ENCODE results near the gene DHRS13. TPM values are rescaled to one million over a fixed set of nuclear protein-coding genes. Genes with fewer than 3 reads are reported as not detected.

Gene DHRS13
- total and polyA plus RNA-seq, 10 of the 15 experiments (the other 5 are each of a cell fraction or from before 2014, with no cell fraction given) = 0.18 to 55.2 (median 31.3) TPM; not detected in 1

DNA sequence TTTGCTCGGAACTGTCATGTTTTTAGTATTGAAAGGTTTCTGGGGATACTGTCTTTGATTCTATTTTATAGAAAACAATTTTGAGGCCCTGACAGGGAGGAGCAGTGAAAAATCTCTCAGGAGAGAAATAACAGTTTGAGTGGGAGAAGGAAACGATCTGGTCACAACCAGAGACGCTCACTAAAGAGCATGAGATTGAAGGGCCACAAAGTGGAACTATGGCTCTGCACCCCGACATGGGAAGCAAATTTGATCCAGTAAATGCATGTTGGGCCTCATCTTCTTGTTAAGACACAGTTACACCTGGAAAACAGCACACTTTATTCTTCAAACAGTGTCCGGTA is 47.6 kb downstream of the DHRS13 start:
- SMC1A ChIA-PET (ENCODE audit: uncharacterized antibody, unreplicated experiment) = interaction anchor here (0.6 to 1.5 kb wide), 5 partner anchors 10 to 101 kb away, joined by 3 to 5 read pairs (median 3); no protein-coding TSS in a partner anchor
- TF ChIP-seq RAD51 (IDR thresholded peaks at IDR 0.05) (no peak), ZBED1 (IDR thresholded peaks at IDR 0.05; ENCODE audit: borderline replicate concordance) (no peak), ZZZ3 (IDR thresholded peaks at IDR 0.05; ENCODE audit: control insufficient read depth, insufficient read length, low read depth) (no peak), NFXL1 (IDR thresholded peaks at IDR 0.05; ENCODE audit: borderline replicate concordance) (no peak), RAD21 (IDR thresholded peaks at IDR 0.05; ENCODE audit: insufficient read depth, low read depth, low read length) (no peak), SREBF1 (IDR thresholded peaks at IDR 0.05; ENCODE audit: low read length) (no peak), IRF4 (IDR thresholded peaks at IDR 0.05; ENCODE audit: low read depth, low read length) (no peak)
- TF ChIP-seq, protein P1, sequence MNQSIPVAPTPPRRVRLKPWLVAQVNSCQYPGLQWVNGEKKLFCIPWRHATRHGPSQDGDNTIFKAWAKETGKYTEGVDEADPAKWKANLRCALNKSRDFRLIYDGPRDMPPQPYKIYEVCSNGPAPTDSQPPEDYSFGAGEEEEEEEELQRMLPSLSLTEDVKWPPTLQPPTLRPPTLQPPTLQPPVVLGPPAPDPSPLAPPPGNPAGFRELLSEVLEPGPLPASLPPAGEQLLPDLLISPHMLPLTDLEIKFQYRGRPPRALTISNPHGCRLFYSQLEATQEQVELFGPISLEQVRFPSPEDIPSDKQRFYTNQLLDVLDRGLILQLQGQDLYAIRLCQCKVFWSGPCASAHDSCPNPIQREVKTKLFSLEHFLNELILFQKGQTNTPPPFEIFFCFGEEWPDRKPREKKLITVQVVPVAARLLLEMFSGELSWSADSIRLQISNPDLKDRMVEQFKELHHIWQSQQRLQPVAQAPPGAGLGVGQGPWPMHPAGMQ (IDR thresholded peaks at IDR 0.05; ENCODE audit: borderline replicate concordance) = no peak
- TF ChIP-seq, protein P2, sequence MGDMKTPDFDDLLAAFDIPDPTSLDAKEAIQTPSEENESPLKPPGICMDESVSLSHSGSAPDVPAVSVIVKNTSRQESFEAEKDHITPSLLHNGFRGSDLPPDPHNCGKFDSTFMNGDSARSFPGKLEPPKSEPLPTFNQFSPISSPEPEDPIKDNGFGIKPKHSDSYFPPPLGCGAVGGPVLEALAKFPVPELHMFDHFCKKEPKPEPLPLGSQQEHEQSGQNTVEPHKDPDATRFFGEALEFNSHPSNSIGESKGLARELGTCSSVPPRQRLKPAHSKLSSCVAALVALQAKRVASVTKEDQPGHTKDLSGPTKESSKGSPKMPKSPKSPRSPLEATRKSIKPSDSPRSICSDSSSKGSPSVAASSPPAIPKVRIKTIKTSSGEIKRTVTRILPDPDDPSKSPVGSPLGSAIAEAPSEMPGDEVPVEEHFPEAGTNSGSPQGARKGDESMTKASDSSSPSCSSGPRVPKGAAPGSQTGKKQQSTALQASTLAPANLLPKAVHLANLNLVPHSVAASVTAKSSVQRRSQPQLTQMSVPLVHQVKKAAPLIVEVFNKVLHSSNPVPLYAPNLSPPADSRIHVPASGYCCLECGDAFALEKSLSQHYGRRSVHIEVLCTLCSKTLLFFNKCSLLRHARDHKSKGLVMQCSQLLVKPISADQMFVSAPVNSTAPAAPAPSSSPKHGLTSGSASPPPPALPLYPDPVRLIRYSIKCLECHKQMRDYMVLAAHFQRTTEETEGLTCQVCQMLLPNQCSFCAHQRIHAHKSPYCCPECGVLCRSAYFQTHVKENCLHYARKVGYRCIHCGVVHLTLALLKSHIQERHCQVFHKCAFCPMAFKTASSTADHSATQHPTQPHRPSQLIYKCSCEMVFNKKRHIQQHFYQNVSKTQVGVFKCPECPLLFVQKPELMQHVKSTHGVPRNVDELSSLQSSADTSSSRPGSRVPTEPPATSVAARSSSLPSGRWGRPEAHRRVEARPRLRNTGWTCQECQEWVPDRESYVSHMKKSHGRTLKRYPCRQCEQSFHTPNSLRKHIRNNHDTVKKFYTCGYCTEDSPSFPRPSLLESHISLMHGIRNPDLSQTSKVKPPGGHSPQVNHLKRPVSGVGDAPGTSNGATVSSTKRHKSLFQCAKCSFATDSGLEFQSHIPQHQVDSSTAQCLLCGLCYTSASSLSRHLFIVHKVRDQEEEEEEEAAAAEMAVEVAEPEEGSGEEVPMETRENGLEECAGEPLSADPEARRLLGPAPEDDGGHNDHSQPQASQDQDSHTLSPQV (IDR thresholded peaks at IDR 0.05) = no peak
- Histone ChIP-seq H3K4me1 (ENCODE audit: control insufficient read depth, insufficient read depth, low read length) (peaks cover 14% of the 10 kb centered on the region), H2AFZ (ENCODE audit: control insufficient read depth, low read depth, low read length) (peak overlapping the region; percentile 100), H3K79me2 (ENCODE audit: control insufficient read depth, insufficient read depth, low read length) (peaks cover 14% of the 10 kb centered on the region), H3K36me3 (ENCODE audit: control insufficient read depth in 2 of 2, insufficient read depth in 2 of 2, low read length in 1 of 2) (peaks cover 8 to 13% of the 10 kb centered on the region in 2 experiments; a peak in 3 of 4 replicates), H3K9ac (ENCODE audit: control insufficient read depth, insufficient read depth, low read length) (peak overlapping the region; percentile 90), H3K9me3 (replicated peaks; ENCODE audit: control insufficient read depth, insufficient read depth, low read length) (no peaks in the 10 kb centered on the region), H4K20me1 (ENCODE audit: control insufficient read depth, insufficient read depth) (no peaks in the 10 kb centered on the region), H3K4me2 (ENCODE audit: control insufficient read depth, insufficient read depth) (peak overlapping the region; percentile 99), H3K27ac (ENCODE audit: control insufficient read depth, insufficient read depth) (peak overlapping the region; percentile 86), H3K27me3 (replicated peaks in 1 of 2; ENCODE audit: control insufficient read depth in 2 of 2, insufficient read depth in 2 of 2, low read length in 1 of 2) (no peaks in the 10 kb centered on the region), H3K4me3 (peak overlapping the region; percentile 78)
- RAD21 ChIA-PET (ENCODE audit: unreplicated experiment) = interaction anchor here (2.1 to 3.3 kb wide), 2 partner anchors 47 to 92 kb away, joined by 5 to 15 read pairs; partner anchors contain the start of gene DHRS13
- no peak for FAIRE-seq
- no peak for DNase-seq (ENCODE audit: low read depth, low spot score)
- intact Hi-C loops (cut with micrococcal nuclease; ENCODE audit: unreplicated experiment) (no loop called here), in situ Hi-C loops (cut with MboI) (no loop called here)
- TSS peak; percentile 87 for BruUV-seq (replicated peaks)
- POLR2A ChIA-PET = interaction anchor here (0.6 to 2.0 kb wide), 5 partner anchors 13 to 44 kb away, joined by 3 to 9 read pairs (median 3); partner anchors contain the start of genes FAM222B and FLOT2
- CTCF ChIA-PET = interaction anchor here (1.7 to 1.9 kb wide), 2 partner anchors 46 to 91 kb away, joined by 6 to 10 read pairs; no protein-coding TSS in a partner anchor
- ATAC-seq = no peak
- 30% methylated on average over 5 of the region's 5 CpGs for WGBS (ENCODE audit: insufficient coverage, insufficient replicate concordance, low lambda C conversion rate, missing lambda C conversion rate)

Measured in GM12878 (cell line).